A673 (cell line): ENCODE data around the gene EIF2B1.

ENCODE experiments used
- CTCF ChIP-seq: fragments of 300-800, 200-600 bp; sonication (generic); conservative IDR thresholded peaks from 2 replicates; pipeline ENCODE4 v1.5.1; 2017; ENCODE audit warnings: low read depth, mild to moderate bottlenecking, antibody characterized with exemption, low read length, moderate library complexity, mixed read lengths
- EZH2 ChIP-seq: fragments of 200-600 bp; sonication (generic); IDR thresholded peaks from 2 replicates; pipeline ENCODE4 v1.6.1; 2017; ENCODE audit warnings: borderline replicate concordance, low read depth, mild to moderate bottlenecking, mixed read lengths, antibody characterized with exemption, low read length; ENCODE audit not compliant: poor library complexity, severe bottlenecking

GRCh38 chr12:123572391-123572790, 61.1 kb downstream of the EIF2B1 start:
- TF ChIP-seq CTCF (no peak), EZH2 (no peak)
